Measurements from ENCODE around the gene MRPL2. TPM values are rescaled to one million over a fixed set of nuclear protein-coding genes. Genes with fewer than 3 reads are reported as not detected.
A peak's percentile ranks its signal among the peaks of the same experiment; 100 is the strongest.

The MRPL2 gene
- total and polyA plus RNA-seq, 2 of the 4 experiments (the other 2 are of a cell fraction) = 18.1 to 45.9 TPM

GRCh38 chr6:43089467-43089866 is 30.2 kb upstream of the MRPL2 start:
- no peak overlapping the region for H2BK120ac ChIP-seq (ENCODE audit: low read depth, low read length)
- peaks cover 42 to 92% of the 10 kb centered on the region in 2 experiments for H3K79me1 ChIP-seq (ENCODE audit: low read depth in 1 of 2, low read length in 2 of 2)
- ATAC-seq (ENCODE audit: low read depth) = no peak
- 0 out of 2 replicates have a peak overlapping the region, but pooled peaks have one; percentile 3 for H3K23ac ChIP-seq (ENCODE audit: low read depth, low read length)
- no peak overlapping the region for H4K91ac ChIP-seq (ENCODE audit: insufficient read depth, low read depth, low read length)
- peak overlapping the region; percentile 25 for H2BK5ac ChIP-seq (ENCODE audit: low read depth, low read length, poor library complexity, severe bottlenecking)
- CTCF ChIA-PET = no interaction called here
- intact Hi-C loops (cut with micrococcal nuclease) = no loop called here
- H3K27me3 ChIP-seq (ENCODE audit: control insufficient read depth, insufficient read depth, low read length) = no peaks in the 10 kb centered on the region
- H3K9me1 ChIP-seq (ENCODE audit: insufficient read depth, low read length) = peaks cover 13% of the 10 kb centered on the region
- H3K18ac ChIP-seq (ENCODE audit: low read depth, low read length) = peak overlapping the region; percentile 22; the same call in 1 of the 2 replicates
- no peaks in the 10 kb centered on the region for H3K9me3 ChIP-seq (ENCODE audit: control insufficient read depth, insufficient read depth, low read length)
- in situ Hi-C loops (cut with MboI; ENCODE audit: low sequenced_read_pairs) = no loop called here
- H2AFZ ChIP-seq (replicated peaks; ENCODE audit: low read length, poor library complexity) = no peak overlapping the region
- peak overlapping the region; percentile 31 for H3K4ac ChIP-seq (ENCODE audit: low read depth, low read length)
- H3K4me3 ChIP-seq (ENCODE audit: insufficient read depth, low read depth, low read length) = no peak overlapping the region
- H2BK20ac ChIP-seq (ENCODE audit: low read depth, low read length) = no peak overlapping the region
- TF ChIP-seq USF2 (IDR thresholded peaks at IDR 0.05; ENCODE audit: low read depth, low read length) (no peak), RCOR1 (IDR thresholded peaks at IDR 0.05; ENCODE audit: insufficient replicate concordance, low read length) (no peak), MXI1 (IDR thresholded peaks at IDR 0.05; ENCODE audit: borderline replicate concordance, low read depth, low read length) (no peak), CHD1 (IDR thresholded peaks at IDR 0.05; ENCODE audit: low read depth, low read length) (no peak), CEBPB (IDR thresholded peaks at IDR 0.05; ENCODE audit: low read depth, low read length) (no peak), RAD21 (IDR thresholded peaks at IDR 0.05; ENCODE audit: low read length) (no peak), ELK1 (IDR thresholded peaks at IDR 0.05; ENCODE audit: borderline replicate concordance, low read depth, low read length) (no peak), NFE2L2 (IDR thresholded peaks at IDR 0.05; ENCODE audit: low read depth, low read length) (no peak), SMC3 (IDR thresholded peaks at IDR 0.05; ENCODE audit: low read depth, low read length) (no peak), CTCF (conservative IDR thresholded peaks at IDR 0.05; ENCODE audit: low read depth, low read length) (no peak), MAFK (IDR thresholded peaks at IDR 0.05; ENCODE audit: low read depth, low read length) (no peak), BHLHE40 (IDR thresholded peaks at IDR 0.05; ENCODE audit: low read depth, low read length) (no peak), FOS (IDR thresholded peaks at IDR 0.05; ENCODE audit: low read depth, low read length) (no peak), RFX5 (IDR thresholded peaks at IDR 0.05; ENCODE audit: low read depth, low read length) (no peak), POLR2A (IDR thresholded peaks at IDR 0.05; ENCODE audit: low read depth, low read length) (no peak), MAZ (IDR thresholded peaks at IDR 0.05; ENCODE audit: borderline replicate concordance, low read depth, low read length) (no peak)
- peak overlapping the region; percentile 65; the same call in 1 of the 2 replicates for H3K27ac ChIP-seq (ENCODE audit: insufficient read depth, low read length)
- H3K9ac ChIP-seq (ENCODE audit: low read depth, low read length) = 0 out of 2 replicates have a peak overlapping the region, but pooled peaks have one; percentile 12
- WGBS, 2 experiments (ENCODE audit: extremely low coverage in 2 of 2, insufficient read length in 1 of 2) = no CpG with 5 or more reads among the region's 4 CpGs
- H2BK15ac ChIP-seq (ENCODE audit: low read depth, low read length) = no peak overlapping the region
- H3K56ac ChIP-seq (ENCODE audit: extremely low read depth, insufficient read depth, low read length) = no peak overlapping the region
- H4K20me1 ChIP-seq (ENCODE audit: insufficient read depth, low read length) = peaks cover 70% of the 10 kb centered on the region
- H2AK5ac ChIP-seq (ENCODE audit: low read depth, low read length) = peak overlapping the region; percentile 33
- 0 out of 2 replicates have a peak overlapping the region, but pooled peaks have one; percentile 18 for H3K14ac ChIP-seq (replicated peaks; ENCODE audit: low read depth, low read length)
- peaks cover 32% of the 10 kb centered on the region for H3K4me1 ChIP-seq (ENCODE audit: control insufficient read depth, insufficient read depth, low read length)
- H3K36me3 ChIP-seq (ENCODE audit: control insufficient read depth, insufficient read depth, low read length) = no peaks in the 10 kb centered on the region
- 0 out of 2 replicates have a peak overlapping the region, but pooled peaks have one; percentile 26 for H4K5ac ChIP-seq (ENCODE audit: low read depth, low read length)
- POLR2A ChIA-PET (ENCODE audit: unreplicated experiment) = no interaction called here
- no peak overlapping the region for H2AK9ac ChIP-seq (replicated peaks; ENCODE audit: low read depth, low read length, poor library complexity)
- peak overlapping the region; percentile 3; the same call in 1 of the 2 replicates for H3K4me2 ChIP-seq (ENCODE audit: low read depth, low read length)
- peak overlapping the region in 1 of 2 experiments; percentile 72; a peak in 2 of 4 replicates for H4K8ac ChIP-seq (ENCODE audit: low read depth in 2 of 2, low read length in 2 of 2)
- dilution Hi-C loops (cut with HindIII; ENCODE audit: low sequenced_read_pairs, unreplicated experiment) = no loop called here
- BruUV-seq (replicated peaks) = no TSS peak
- no peak for DNase-seq
